Activated CD8-positive, alpha-beta memory T cell treated with anti-CD3 and anti-CD28 coated beads, Interleukin-2, amount 50 U/mL, for 24 hours (primary cell): ENCODE measurements around the gene LIPC.
"Not testable (repeated sequence)": the region's sequence is repeated elsewhere in the genome, so short reads cannot be mapped to it uniquely, and the experiment has no call there.

Experiments
- DNase-seq: peaks from one replicate; pipeline ENCODE4 v3.0.0-alpha.2; 2020; ENCODE audit errors: extremely low read depth

The LIPC gene

GRCh38 chr15:58584789-58585461 lies 153.1 kb downstream of the LIPC start:
- DNase-seq = no peak

DNA sequence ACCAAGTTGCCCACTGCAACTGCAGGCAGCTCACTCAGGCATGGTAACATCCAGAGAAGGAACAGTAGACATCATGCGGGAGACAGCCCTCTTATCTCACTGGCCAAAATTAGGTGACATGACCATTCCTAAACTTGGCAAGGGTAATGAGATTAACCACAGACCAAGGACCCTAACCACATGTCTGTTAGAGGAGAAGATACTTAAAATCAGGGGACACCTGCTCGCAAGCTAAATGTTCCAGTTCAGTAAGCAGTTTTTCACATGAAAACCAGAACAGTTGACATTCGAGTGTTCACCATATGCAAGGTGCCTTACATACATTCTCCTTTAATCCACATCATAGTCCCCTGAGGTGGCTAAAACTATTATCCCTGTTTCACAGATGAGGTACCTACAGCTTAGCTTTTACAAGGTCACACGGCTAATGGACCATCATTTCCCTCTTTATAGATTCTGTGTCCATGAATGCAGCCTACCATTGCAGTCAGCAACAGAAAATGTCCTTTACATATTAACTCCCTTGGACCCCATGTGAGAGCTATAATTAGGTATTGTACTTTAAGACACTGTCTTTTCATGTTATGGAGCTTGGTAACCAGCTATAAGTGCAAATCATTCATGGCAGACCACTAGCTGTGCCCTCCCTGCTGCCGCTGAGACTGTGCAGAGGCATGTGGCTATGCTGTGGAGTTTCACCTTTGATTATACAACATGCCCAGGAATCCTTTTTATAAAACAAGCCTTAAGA lies 154.1 kb downstream of the LIPC start:
- no peak for DNase-seq

DNA sequence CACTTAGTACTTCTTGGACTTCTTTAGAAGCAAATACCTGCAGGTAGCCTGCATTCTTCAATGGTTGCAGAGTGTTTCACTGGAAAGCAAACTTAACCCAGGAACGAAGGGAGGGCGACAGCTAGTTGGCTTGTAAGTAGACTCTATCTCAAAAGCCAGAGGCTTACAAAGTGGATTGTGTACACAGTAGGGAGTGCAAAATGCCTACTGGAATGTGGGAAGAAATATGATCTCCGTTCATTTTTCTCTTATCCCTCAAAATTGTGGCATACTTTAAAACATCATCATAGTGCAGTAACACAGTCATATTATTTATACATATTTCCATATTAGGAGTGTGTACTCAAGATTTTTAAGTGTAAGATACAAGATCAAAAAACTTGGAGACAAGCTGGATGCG lies 155.7 kb downstream of the LIPC start:
- DNase-seq = no peak

- DNase-seq = no peak
These were observed 156.3 kb downstream of the LIPC start for GRCh38 chr15:58588096-58588495.

DNA sequence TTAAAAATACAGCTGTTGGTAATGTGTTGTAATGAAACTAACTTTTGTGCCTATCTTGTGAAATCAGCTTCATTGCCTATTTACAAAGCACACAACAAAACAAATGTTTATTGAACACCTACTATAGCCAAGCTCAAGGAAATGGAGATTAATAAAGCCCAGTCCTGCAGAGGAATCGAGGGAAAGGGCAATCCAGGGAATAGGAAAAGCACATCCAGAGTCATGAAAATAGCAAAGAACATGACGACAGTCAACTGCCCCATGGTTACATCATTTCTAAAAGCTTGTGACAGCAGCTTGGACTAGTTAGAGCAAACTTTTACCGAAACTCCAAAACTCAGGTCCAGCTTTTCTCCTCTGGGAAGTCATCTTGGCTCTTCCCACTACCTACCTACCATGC lies 157.3 kb downstream of the LIPC start:
- DNase-seq = no peak

DNA sequence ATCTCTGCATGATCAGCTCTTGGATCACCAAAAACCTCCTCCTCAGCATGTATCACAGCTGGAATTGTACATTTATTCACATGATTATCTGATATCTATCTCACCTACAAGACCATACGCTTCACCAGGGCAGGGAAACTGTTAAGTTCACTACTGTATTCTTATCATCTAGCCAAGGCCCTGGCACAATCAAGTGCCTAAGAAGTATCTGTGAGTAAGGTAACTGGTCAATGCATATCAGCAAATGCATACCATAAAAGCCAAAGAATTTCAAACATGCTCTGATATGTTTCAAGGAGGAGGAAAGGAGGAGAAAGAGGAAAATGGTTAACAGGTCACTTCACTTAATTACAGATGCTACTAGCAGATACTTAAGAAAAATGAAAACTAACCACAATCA lies 158.4 kb downstream of the LIPC start:
- DNase-seq = no peak

GRCh38 chr15:58590926-58591325 lies 159.1 kb downstream of the LIPC start:
- no peak for DNase-seq

DNA sequence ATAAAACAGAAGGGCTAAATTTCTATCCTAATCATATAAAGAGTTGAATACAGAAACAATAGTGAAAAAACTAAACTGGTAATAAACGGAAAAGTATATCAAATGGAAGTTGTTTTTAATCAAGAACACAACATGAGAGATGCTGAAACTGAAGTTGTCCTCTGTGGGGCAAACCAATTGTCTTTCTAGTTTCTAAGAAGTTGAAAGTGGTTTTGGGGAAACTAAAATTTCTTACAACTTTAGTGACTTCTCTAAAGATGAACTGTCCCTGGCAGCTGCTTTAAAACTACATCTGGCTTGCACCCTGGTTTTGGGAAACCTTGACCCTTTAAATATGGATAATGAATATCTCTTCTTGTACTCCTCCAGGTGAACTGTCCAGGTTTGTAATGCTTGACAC lies 162.1 kb downstream of the LIPC start:
- no peak for DNase-seq

DNA sequence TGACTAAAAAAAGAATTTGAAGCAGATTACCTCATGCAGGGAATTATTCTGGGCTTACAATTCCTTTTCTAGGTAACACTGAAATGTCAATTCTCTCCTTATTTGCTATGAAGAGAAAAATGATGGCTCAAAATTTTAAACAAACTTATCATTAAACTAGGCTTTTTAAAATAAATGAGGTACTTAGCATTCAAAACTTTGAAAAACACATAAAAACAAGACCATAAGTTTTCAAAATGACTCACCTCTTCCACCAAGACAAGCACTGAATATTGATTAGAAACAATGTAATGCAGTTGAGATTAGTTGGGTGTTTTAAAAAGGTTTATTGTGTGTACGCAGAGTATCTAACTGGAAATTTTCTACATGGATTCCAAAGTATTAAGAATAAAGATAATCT lies 163.1 kb downstream of the LIPC start:
- no peak for DNase-seq

- DNase-seq = no peak
These were observed 163.9 kb downstream of the LIPC start for GRCh38 chr15:58595516-58596263.

DNA sequence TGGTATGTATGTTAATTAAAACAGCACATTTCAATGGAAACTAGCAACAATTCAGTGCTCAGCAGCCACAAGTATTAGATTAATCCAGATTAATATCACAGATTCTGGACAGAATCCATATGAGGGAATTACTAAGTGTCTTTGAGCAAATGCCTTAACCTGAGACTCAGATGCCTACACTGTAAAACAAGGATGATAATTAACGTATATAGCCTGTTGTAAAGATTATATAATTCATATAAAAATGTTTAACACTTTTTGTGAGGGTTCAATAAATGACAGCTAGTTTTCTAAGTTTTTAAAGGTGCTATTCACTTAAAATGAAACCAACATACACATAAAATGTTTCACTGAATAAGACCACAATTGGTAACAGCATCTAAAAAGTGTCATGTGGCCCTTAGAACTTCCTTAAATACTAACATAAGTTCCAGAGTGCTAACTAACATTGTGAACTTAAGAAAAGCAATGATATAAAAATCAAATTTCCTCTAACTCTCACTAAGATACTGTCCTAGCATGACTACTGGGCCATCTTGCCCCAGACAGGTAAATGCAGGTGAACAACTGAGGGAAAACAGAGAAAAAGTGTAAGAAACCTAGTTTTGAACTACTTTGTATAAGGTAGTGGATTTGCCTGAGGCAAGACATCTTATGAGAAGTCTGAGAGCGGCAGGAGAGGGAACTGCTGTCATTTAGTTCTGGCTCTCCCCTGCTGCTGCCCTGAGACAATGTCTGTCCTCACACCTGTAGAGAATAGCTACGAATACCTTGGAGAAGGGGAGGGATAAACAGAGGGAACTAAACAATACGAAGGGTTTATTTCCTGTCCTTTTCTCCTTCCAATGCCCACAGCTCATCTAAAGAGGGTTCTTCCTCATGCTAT lies 166.4 kb downstream of the LIPC start:
- no peak for DNase-seq

DNA sequence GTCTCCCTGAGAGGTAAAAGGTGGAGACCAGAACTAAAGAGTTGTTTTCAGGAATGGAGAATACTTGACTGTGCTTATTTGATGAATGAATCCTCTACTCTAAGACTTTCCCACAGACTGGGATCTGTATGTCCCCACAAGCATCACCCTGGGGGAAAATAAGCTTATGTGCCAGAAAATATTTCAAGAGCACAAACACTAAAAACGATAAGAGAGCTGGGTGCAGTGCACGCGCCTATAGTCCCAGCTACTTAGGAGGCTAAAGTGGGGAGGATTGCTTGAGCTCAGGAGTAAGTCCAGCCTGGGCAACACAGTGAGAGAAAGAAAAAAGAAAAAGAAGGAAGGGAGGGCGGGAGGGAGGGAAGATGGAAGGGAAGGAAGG lies 167.0 kb downstream of the LIPC start:
- no peak for DNase-seq

GRCh38 chr15:58602823-58603222 lies 171.0 kb downstream of the LIPC start:
- no peak for DNase-seq

- not testable (repeated sequence) for DNase-seq
These were observed 172.1 kb downstream of the LIPC start for GRCh38 chr15:58603927-58604326.

DNA sequence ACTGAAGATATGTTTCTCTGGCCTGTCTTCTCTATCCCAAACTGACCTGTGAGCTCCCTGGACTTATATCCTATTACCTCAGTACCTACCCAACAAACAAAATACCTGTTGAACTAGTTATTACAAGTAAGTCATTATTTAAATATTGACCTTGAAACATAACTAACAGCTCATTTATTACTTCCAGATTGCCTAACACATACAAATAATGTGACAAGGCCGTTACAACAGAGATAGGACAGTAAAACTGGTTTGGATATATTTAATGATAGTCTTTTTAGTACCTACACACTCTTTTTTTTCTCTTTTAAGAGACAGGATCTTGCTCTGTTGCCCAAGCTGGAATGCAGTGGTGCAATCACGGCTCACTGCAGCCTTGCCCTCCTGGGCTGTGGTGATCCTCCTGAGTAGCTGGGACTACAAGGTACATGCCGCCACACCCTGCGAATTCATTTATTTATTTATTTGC lies 172.7 kb downstream of the LIPC start:
- DNase-seq = no peak

GRCh38 chr15:58605931-58606530 lies 174.2 kb downstream of the LIPC start:
- DNase-seq = no peak

GRCh38 chr15:58606577-58607080 lies 174.8 kb downstream of the LIPC start:
- no peak for DNase-seq

DNA sequence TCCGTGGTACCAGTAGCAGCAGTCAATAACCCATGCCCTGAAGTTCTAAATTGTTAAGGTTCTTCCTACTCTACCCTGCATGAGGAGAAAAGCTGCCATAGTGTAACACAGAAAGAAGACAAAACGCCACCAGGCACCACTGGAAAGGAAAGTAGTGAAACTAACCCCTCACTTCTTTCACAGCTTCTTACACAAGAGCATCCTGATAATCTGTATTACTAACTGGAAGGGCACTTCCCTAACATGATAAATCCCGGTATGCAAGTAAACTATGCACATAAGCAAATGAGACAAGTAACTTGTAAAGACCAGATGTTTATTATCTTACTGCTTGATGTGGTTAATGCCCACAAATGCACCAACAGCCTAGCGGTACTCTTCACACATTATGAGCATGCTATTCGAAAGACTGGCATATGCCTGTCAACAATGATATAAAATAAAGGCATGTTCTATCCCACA lies 176.4 kb downstream of the LIPC start:
- no peak for DNase-seq

DNA sequence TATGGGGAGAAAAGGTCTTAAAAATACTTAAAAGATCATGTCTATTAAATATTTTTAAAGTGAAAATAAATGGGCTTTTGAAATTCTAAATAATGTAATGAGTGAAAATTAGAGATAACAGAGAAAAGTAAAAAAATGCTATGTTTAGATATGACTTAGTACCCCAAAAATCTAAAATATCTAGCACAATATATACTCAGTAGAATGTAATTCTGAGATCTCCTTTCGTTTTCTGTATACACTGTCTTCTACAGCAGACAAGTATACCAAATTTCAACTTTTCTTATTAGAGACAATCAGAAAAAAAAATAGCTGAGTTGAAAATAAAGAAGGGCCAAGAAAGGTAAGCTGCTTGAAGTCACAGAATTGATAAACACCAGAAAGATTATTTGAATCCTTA lies 176.9 kb downstream of the LIPC start:
- DNase-seq = no peak

DNA sequence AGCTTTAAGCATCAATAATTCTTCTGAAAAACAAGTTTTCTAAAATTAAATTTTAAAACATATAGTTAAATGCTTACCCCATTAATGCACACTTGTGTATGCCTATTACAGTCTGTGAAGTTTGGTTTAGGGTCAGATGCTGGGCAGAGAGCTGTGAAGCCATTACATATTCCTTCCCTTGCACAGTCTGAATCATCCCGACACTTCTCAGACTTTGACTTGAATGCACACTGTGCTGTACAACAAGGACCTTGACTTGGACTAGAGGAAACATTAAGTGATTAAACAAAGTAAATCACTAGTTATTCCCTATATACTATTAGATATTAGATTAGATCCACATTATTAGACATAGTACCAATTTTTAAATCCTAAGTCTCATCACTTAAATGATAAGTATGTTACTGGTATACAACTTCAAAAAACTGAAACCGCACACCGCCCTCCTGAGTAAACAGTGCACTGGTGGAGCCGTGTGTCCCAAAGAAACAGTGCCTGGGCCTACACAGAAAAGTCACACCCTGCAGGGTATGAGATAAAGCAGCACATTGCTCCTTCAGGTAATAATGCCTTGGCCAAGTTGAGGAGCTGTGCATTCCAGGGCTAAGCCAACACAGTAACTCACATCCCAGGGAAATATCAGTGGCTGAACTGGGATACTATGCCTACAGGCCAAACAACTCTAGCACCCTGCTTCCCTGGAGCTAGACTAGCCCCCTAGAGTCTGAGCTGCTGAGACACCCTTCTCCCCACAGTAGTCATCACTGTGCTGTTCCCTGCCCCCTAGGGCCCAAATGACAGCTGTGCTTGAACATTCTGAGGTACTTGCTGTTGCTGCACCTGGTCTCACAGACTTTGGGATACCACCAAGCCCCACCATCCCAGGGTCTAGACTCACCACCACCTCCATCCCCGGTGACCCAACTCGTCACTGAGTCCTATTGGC lies 180.2 kb downstream of the LIPC start:
- no peak for DNase-seq
